ENCODE measurements around the gene CD2.

Gene CD2

GRCh38 chr1:116777831-116778830, 23.9 kb downstream of the CD2 start:
- no peak for DNase-seq (ENCODE audit: low read depth in 3 of 3)

- DNase-seq (ENCODE audit: low read depth in 3 of 3) = no peak
These were observed 26.8 kb downstream of the CD2 start for GRCh38 chr1:116781034-116781433.

- no peak for DNase-seq (ENCODE audit: low read depth in 3 of 3)
These were observed 30.8 kb downstream of the CD2 start for GRCh38 chr1:116785006-116785405.

GRCh38 chr1:116786049-116786448, 31.8 kb downstream of the CD2 start:
- no peak for DNase-seq (ENCODE audit: low read depth in 3 of 3)

GRCh38 chr1:116791727-116792126, 37.5 kb downstream of the CD2 start:
- DNase-seq (ENCODE audit: low read depth in 3 of 3) = no peak

- DNase-seq (ENCODE audit: low read depth in 3 of 3) = no peak
These were observed 39.2 kb downstream of the CD2 start for GRCh38 chr1:116793357-116793935.

- DNase-seq (ENCODE audit: low read depth in 3 of 3) = no peak
These were observed 40.1 kb downstream of the CD2 start for GRCh38 chr1:116794371-116794770.

GRCh38 chr1:116794804-116795481, 40.7 kb downstream of the CD2 start:
- no peak for DNase-seq (ENCODE audit: low read depth in 3 of 3)

GRCh38 chr1:116795482-116795829, 41.2 kb downstream of the CD2 start:
- DNase-seq (ENCODE audit: low read depth in 3 of 3) = no peak

GRCh38 chr1:116804736-116805135, 50.5 kb downstream of the CD2 start:
- DNase-seq (ENCODE audit: low read depth in 3 of 3) = no peak

GRCh38 chr1:116805398-116805797, 51.2 kb downstream of the CD2 start:
- DNase-seq (ENCODE audit: low read depth in 3 of 3) = no peak

- DNase-seq (ENCODE audit: low read depth in 3 of 3) = peak; percentile 60 to 81 (median 64)
These were observed 52.0 kb downstream of the CD2 start for GRCh38 chr1:116806245-116806644.

- no peak for DNase-seq (ENCODE audit: low read depth in 3 of 3)
These were observed 52.4 kb downstream of the CD2 start for GRCh38 chr1:116806671-116807070.

GRCh38 chr1:116807394-116808199, 53.4 kb downstream of the CD2 start:
- DNase-seq (ENCODE audit: low read depth in 3 of 3) = no peak

GRCh38 chr1:116808200-116808847, 54.1 kb downstream of the CD2 start:
- DNase-seq (ENCODE audit: low read depth in 3 of 3) = no peak

- no peak for DNase-seq (ENCODE audit: low read depth in 3 of 3)
These were observed 54.7 kb downstream of the CD2 start for GRCh38 chr1:116808848-116809508.

- no peak for DNase-seq (ENCODE audit: low read depth in 3 of 3)
These were observed 57.1 kb downstream of the CD2 start for GRCh38 chr1:116811321-116811720.

- DNase-seq (ENCODE audit: low read depth in 3 of 3) = no peak
These were observed 60.9 kb downstream of the CD2 start for GRCh38 chr1:116814926-116815723.

GRCh38 chr1:116817582-116818064, 63.4 kb downstream of the CD2 start:
- peak; percentile 54 to 77 (median 60) for DNase-seq (ENCODE audit: low read depth in 3 of 3)
